Stimulated activated naive CD8-positive, alpha-beta T cell treated with anti-CD3 and anti-CD28 coated beads, Interleukin-15, amount 100 ng/mL, for 72 hours (primary cell): ENCODE data around the gene TBC1D32.
"Not testable (repeated sequence)": the region's sequence is repeated elsewhere in the genome, so short reads cannot be mapped to it uniquely, and the experiment has no call there.

Experiments used
- ATAC-seq: fragments of 150-1000 bp; cut with Tn5 transposase; 2 replicates; pipeline ENCODE4 v1.10.0; 2021; ENCODE audit warnings: mild to moderate bottlenecking, moderate library complexity
- DNase-seq, 2 donors: peaks; one replicate each; pipeline ENCODE4 v3.0.0; 2021 to 2022
- H3K27ac Mint-ChIP-seq, 2 donors: one replicate each; pipeline ENCODE4 v1.8.0; 2022; ENCODE audit warnings: mild to moderate bottlenecking in 2 of 2, mixed read lengths in 2 of 2, moderate library complexity in 2 of 2
- H3K27me3 Mint-ChIP-seq: one replicate; pipeline ENCODE4 v1.8.0; 2022; ENCODE audit warnings: mixed read lengths
- H3K4me1 Mint-ChIP-seq: one replicate; pipeline ENCODE4 v1.8.0; 2022; ENCODE audit warnings: mild to moderate bottlenecking, mixed read lengths
- H3K4me3 Mint-ChIP-seq, 2 donors: one replicate each; pipeline ENCODE4 v1.8.0; 2022; ENCODE audit warnings: mild to moderate bottlenecking in 2 of 2, mixed read lengths in 2 of 2, moderate library complexity in 1 of 2
- H3K9me3 Mint-ChIP-seq, 2 donors: one replicate each; pipeline ENCODE4 v1.8.0; 2022; ENCODE audit warnings: mixed read lengths in 2 of 2

TBC1D32 gene

GRCh38 chr6:121210943-121211342 lies 123.3 kb downstream of the TBC1D32 start:
- Mint-ChIP-seq H3K9me3 (peaks cover 15 to 39% of the 10 kb centered on the region in 2 donors), H3K27ac (no peak overlapping the region), H3K4me3 (no peak overlapping the region), H3K4me1 (no peaks in the 10 kb centered on the region), H3K27me3 (no peaks in the 10 kb centered on the region)
- DNase-seq (no peak), ATAC-seq (no peak)

DNA sequence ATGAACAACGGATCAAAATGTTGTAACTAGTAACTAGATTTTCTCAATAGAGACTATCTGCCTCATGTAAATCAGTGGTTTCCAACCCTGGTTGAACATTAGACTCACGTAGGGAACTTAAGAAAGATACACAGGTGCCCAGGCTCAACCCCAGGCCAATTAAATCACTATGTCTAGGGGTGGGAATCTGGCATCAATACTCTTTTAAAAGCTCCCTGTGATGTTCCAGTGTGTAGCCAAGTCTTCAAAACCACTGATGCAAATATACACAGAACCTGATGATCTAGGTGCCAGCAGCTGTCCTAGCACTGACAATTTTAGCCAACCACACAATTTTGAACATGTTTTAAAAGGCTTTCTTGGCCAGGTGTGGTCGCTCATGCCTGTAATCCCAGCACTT lies 128.7 kb downstream of the TBC1D32 start:
- ATAC-seq (no peak), DNase-seq (no peak)
- Mint-ChIP-seq H3K9me3 (peaks cover 4 to 10% of the 10 kb centered on the region in 2 donors), H3K27me3 (no peaks in the 10 kb centered on the region), H3K4me1 (no peaks in the 10 kb centered on the region), H3K27ac (no peak overlapping the region), H3K4me3 (no peak overlapping the region)

GRCh38 chr6:121201105-121201504 lies 133.2 kb downstream of the TBC1D32 start:
- Mint-ChIP-seq H3K9me3 (no peaks in the 10 kb centered on the region), H3K27me3 (no peaks in the 10 kb centered on the region), H3K27ac (no peak overlapping the region), H3K4me3 (no peak overlapping the region), H3K4me1 (no peaks in the 10 kb centered on the region)
- ATAC-seq (no peak), DNase-seq (no peak)

DNA sequence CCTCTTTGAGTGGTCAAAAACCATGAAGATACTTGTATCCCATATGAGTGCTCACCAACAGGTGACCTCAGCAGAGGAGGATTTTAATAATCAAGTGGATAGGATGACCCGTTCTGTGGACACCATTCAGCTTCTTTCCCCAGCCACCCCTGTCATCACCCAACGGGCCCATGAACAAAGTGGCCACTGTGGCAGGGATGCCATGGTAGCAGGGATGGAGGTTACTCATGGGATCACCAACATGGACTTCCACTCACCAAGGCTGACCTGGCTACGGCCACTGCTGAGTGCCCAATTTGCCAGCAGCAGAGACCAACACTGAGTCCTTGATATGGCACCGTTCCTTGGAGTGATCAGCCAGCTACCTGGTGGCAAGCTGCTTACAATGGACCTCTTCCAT lies 138.2 kb downstream of the TBC1D32 start:
- H3K9me3 Mint-ChIP-seq, H3K27ac Mint-ChIP-seq, H3K4me1 Mint-ChIP-seq, H3K27me3 Mint-ChIP-seq, H3K4me3 Mint-ChIP-seq, ATAC-seq, DNase-seq: not testable (repeated sequence)

- Mint-ChIP-seq H3K9me3 (no peaks in the 10 kb centered on the region), H3K4me1 (no peaks in the 10 kb centered on the region), H3K4me3 (no peak overlapping the region), H3K27ac (no peak overlapping the region), H3K27me3 (no peaks in the 10 kb centered on the region)
- ATAC-seq, result no peak
- DNase-seq, result no peak
Observed at GRCh38 chr6:121190122-121190521, 144.2 kb downstream of the TBC1D32 start.

- no peak for DNase-seq
- Mint-ChIP-seq H3K9me3 (no peaks in the 10 kb centered on the region), H3K27me3 (no peaks in the 10 kb centered on the region), H3K4me1 (no peaks in the 10 kb centered on the region), H3K4me3 (no peak overlapping the region), H3K27ac (no peak overlapping the region)
- ATAC-seq, result no peak
Observed at GRCh38 chr6:121188356-121188755, 145.9 kb downstream of the TBC1D32 start.

GRCh38 chr6:121187833-121188200 lies 146.5 kb downstream of the TBC1D32 start:
- no peak overlapping the region for H3K27ac Mint-ChIP-seq
- H3K9me3 Mint-ChIP-seq, result no peaks in the 10 kb centered on the region
- ATAC-seq, result no peak
- H3K4me1 Mint-ChIP-seq, result no peaks in the 10 kb centered on the region
- no peak overlapping the region for H3K4me3 Mint-ChIP-seq
- no peak for DNase-seq
- no peaks in the 10 kb centered on the region for H3K27me3 Mint-ChIP-seq

- ATAC-seq (no peak), DNase-seq (no peak)
- no peak overlapping the region for H3K4me3 Mint-ChIP-seq
- H3K27me3 Mint-ChIP-seq, result no peaks in the 10 kb centered on the region
- H3K27ac Mint-ChIP-seq, result no peak overlapping the region
- no peaks in the 10 kb centered on the region for H3K4me1 Mint-ChIP-seq
- H3K9me3 Mint-ChIP-seq, result no peaks in the 10 kb centered on the region
Observed at GRCh38 chr6:121187200-121187832, 147.0 kb downstream of the TBC1D32 start.

DNA sequence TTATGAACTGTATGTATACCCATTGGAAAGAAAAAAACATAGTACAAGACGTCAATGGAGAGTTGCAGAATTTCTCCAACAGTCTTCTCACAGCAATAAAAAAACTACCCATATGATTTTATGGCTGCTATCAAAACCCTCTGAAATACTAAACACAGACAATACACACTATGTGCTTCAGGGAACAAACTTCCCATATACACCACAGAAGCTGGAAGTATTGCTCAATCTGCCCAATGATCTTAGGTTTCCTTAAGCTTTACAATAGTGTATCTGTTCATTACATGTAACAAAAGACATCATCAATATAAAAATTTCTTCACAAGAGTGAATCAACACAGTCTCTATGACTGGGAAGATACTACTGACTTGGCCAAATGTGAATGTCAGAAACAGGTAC lies 150.5 kb downstream of the TBC1D32 start:
- H3K27me3 Mint-ChIP-seq, result no peaks in the 10 kb centered on the region

GRCh38 chr6:121175827-121176226 lies 158.5 kb downstream of the TBC1D32 start:
- Mint-ChIP-seq H3K4me1 (no peaks in the 10 kb centered on the region), H3K27ac (no peak overlapping the region), H3K4me3 (no peak overlapping the region), H3K9me3 (peaks cover 8 to 10% of the 10 kb centered on the region in 2 donors), H3K27me3 (no peaks in the 10 kb centered on the region)
- ATAC-seq, result no peak
- DNase-seq, result no peak

More for the DNA sequence above, 150.5 kb downstream of the TBC1D32 start:
- Mint-ChIP-seq H3K27ac (no peak overlapping the region), H3K9me3 (peaks cover 8% of the 10 kb centered on the region in 2 donors), H3K4me3 (no peak overlapping the region), H3K4me1 (no peaks in the 10 kb centered on the region)
- no peak for DNase-seq
- ATAC-seq, result no peak

- not testable (repeated sequence) for H3K9me3 Mint-ChIP-seq, H3K4me1 Mint-ChIP-seq, H3K4me3 Mint-ChIP-seq, H3K27ac Mint-ChIP-seq, ATAC-seq, H3K27me3 Mint-ChIP-seq, DNase-seq
Observed at GRCh38 chr6:121172451-121172850, 161.8 kb downstream of the TBC1D32 start.

DNA sequence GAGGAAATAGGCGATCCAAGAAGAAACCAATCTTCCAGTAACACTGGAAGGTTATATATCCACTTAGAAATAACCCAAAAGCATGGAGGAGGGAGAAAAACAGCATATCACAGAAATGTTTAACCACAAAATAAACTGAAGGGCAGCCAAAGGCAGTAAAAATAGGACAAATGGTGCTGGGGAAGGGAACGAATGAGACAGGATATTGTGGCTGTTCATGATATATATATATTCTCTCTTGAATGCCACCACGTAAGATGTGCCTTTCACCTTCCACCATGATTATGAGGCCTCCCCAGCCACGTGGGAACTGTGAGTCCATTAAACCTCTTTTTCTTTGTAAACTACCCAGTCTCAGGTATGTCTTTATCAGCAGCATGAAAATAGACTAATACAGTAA lies 162.4 kb downstream of the TBC1D32 start:
- no peaks in the 10 kb centered on the region for H3K4me1 Mint-ChIP-seq
- no peaks in the 10 kb centered on the region for H3K9me3 Mint-ChIP-seq
- H3K27me3 Mint-ChIP-seq, result no peaks in the 10 kb centered on the region
- DNase-seq (no peak), ATAC-seq (no peak)
- no peak overlapping the region for H3K27ac Mint-ChIP-seq
- H3K4me3 Mint-ChIP-seq, result no peak overlapping the region

DNA sequence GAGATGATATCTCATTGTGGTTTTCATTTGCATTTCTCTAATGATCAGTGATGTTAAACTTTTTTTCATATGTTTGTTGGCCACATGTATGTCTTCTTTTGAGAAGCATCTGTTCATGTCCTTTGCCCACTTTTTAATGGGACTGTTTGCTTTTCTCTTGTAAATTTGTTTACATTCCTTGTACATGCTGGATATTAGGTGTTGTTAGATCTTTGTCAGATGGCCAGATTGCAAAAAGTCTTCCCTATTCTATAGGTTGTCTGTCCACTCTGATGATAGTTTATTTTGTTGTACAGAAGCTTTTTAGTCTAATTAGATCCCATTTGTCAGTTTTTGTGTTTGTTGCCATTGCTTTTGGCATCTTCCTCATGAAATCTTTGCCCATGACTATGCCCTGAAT lies 172.4 kb downstream of the TBC1D32 start:
- no peaks in the 10 kb centered on the region for H3K27me3 Mint-ChIP-seq
- no peak for DNase-seq
- peaks cover 21 to 29% of the 10 kb centered on the region in 2 donors for H3K9me3 Mint-ChIP-seq
- no peaks in the 10 kb centered on the region for H3K4me1 Mint-ChIP-seq
- no peak overlapping the region for H3K4me3 Mint-ChIP-seq
- no peak for ATAC-seq
- H3K27ac Mint-ChIP-seq, result no peak overlapping the region

DNA sequence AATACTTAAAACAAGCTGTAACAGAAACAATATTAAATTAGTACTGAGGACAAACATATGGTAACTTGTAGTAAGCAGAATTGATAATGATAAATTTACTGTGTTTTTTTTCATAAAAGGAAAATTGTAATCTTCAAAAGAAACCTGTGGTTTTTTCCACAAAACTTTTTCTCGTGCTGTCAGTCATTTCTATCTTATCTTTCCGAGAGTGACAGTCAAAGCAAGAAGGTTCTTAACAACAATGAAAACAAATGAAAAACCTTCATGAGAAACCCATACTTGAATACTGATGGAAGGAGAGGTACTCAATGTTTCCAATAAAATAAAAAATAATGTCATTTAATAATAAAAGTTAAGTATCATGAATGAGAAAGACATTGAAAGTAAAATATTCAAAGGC lies 174.0 kb downstream of the TBC1D32 start:
- Mint-ChIP-seq H3K9me3 (peaks cover 24 to 40% of the 10 kb centered on the region in 2 donors), H3K27me3 (no peaks in the 10 kb centered on the region)
- no peak for DNase-seq

GRCh38 chr6:121158891-121159290 lies 175.4 kb downstream of the TBC1D32 start:
- Mint-ChIP-seq H3K9me3 (peaks cover 28 to 40% of the 10 kb centered on the region in 2 donors), H3K27me3 (no peaks in the 10 kb centered on the region), H3K4me1 (no peaks in the 10 kb centered on the region), H3K4me3 (no peak overlapping the region), H3K27ac (peak overlapping the region in 1 of 2 donors; percentile 33)
- DNase-seq (no peak), ATAC-seq (no peak)

More for the DNA sequence above, 174.0 kb downstream of the TBC1D32 start:
- Mint-ChIP-seq H3K27ac (no peak overlapping the region), H3K4me1 (no peaks in the 10 kb centered on the region), H3K4me3 (no peak overlapping the region)
- no peak for ATAC-seq

- Mint-ChIP-seq H3K27ac (no peak overlapping the region), H3K27me3 (no peaks in the 10 kb centered on the region), H3K4me3 (no peak overlapping the region), H3K4me1 (no peaks in the 10 kb centered on the region), H3K9me3 (peaks cover 28 to 41% of the 10 kb centered on the region in 2 donors)
- ATAC-seq (no peak), DNase-seq (no peak)
Observed at GRCh38 chr6:121158438-121158837, 175.8 kb downstream of the TBC1D32 start.

DNA sequence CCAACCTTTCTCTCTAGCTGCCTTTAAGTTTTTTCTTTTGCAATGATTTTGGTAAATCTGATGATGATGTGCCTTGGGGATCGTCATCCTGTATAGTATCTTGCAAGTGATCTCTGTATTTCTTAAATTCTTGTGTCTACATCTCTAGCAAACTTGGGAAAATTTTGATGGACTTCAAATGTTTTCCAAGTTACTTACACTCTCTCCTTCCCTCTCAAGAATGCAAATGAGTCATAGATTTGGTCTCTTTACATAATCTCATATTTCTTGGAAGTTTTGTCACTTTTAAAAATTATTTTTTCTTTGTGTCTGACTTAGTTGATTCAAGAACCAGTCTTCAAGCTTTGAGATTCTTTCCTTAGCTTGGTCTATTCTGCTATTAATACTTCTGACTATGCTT lies 176.4 kb downstream of the TBC1D32 start:
- ATAC-seq, result no peak
- DNase-seq, result no peak
- H3K4me1 Mint-ChIP-seq, result no peaks in the 10 kb centered on the region
- no peak overlapping the region for H3K4me3 Mint-ChIP-seq
- no peaks in the 10 kb centered on the region for H3K27me3 Mint-ChIP-seq
- H3K9me3 Mint-ChIP-seq, result peaks cover 31 to 46% of the 10 kb centered on the region in 2 donors
- H3K27ac Mint-ChIP-seq, result no peak overlapping the region
